ENCODE data around the gene NIPAL3. TPM values are rescaled to one million over a fixed set of nuclear protein-coding genes. Genes with fewer than 3 reads are reported as not detected.

Gene NIPAL3
- total RNA-seq, 1 experiment from 2014 or later = 16.6 TPM

- RAD21 ChIA-PET (ENCODE audit: low non-redundant PET in 1 of 2, low total read pairs in 2 of 2, uncharacterized antibody in 2 of 2, unreplicated experiment in 2 of 2) = no interaction called here
- CTCF ChIA-PET = interaction anchor here (1.3 to 2.7 kb wide), 4 partner anchors 12 to 100 kb away, joined by 3 to 17 read pairs (median 6); partner anchors contain the start of gene NIPAL3
- H3K9me2 ChIP-seq (ENCODE audit: insufficient read depth) = no peaks in the 10 kb centered on the region
- H3K4me2 ChIP-seq (ENCODE audit: low read length) = no peak overlapping the region
- no peaks in the 10 kb centered on the region for H3K79me2 ChIP-seq (ENCODE audit: insufficient read depth, low read length)
- POLR2A ChIA-PET = interaction anchor here (1.2 kb wide), 1 partner anchor 12 kb away, joined by 3 read pairs; the partner anchor contains the start of gene RCAN3
- H3K36me3 ChIP-seq (ENCODE audit: control insufficient read depth in 1 of 2, insufficient read depth in 2 of 2, low read length in 2 of 2) = no peaks in the 10 kb centered on the region
- no peaks in the 10 kb centered on the region for H3K9me3 ChIP-seq (ENCODE audit: control insufficient read depth in 1 of 2, insufficient read depth in 1 of 2, low read depth in 1 of 2, low read length in 2 of 2)
- H3K4me1 ChIP-seq (ENCODE audit: control insufficient read depth in 1 of 2, insufficient read depth in 2 of 2, low read length in 2 of 2) = peaks cover 18 to 19% of the 10 kb centered on the region in 2 experiments
- DNase-seq (ENCODE audit: low read depth, low spot score) = no peak
- intact Hi-C loops (cut with micrococcal nuclease) = loop anchor here (10.0 kb wide), 1 partner anchor 320 kb away; no protein-coding TSS in a partner anchor
- no peak overlapping the region for H2AFZ ChIP-seq (ENCODE audit: low read depth, low read length, poor library complexity, severe bottlenecking)
- no peaks in the 10 kb centered on the region for H4K20me1 ChIP-seq (ENCODE audit: insufficient read depth)
- BruUV-seq (replicated peaks) = no TSS peak
- peak overlapping the region; percentile 17; the same call in 1 of the 2 replicates for H3K27ac ChIP-seq (ENCODE audit: low read depth, low read length)
- no peak for ATAC-seq
- TF ChIP-seq ZBTB33 (IDR thresholded peaks at IDR 0.05; ENCODE audit: extremely low read depth, insufficient replicate concordance, low read length) (no peak), CTCF (IDR thresholded peaks at IDR 0.05 in 2 of 3, conservative IDR thresholded peaks at IDR 0.05 in 1 of 3; ENCODE audit: borderline replicate concordance in 1 of 3, insufficient read depth in 1 of 3, low read depth in 2 of 3, low read length in 2 of 3) (no peak), YY1 (IDR thresholded peaks at IDR 0.05; ENCODE audit: extremely low read depth, insufficient replicate concordance, low read depth, low read length) (no peak), ELF1 (IDR thresholded peaks at IDR 0.05; ENCODE audit: borderline replicate concordance, low read depth) (no peak), POLR2AphosphoS5 (IDR thresholded peaks at IDR 0.05; ENCODE audit: low read depth, low read length) (no peak), POLR2A (IDR thresholded peaks at IDR 0.05; ENCODE audit: borderline replicate concordance, extremely low read depth, insufficient read depth, insufficient read length) (no peak), ZNF274 (IDR thresholded peaks at IDR 0.05; ENCODE audit: low read depth, low read length) (no peak)
- H3K27me3 ChIP-seq (ENCODE audit: insufficient read depth, low read length) = no peaks in the 10 kb centered on the region
- no peak overlapping the region for H3K9ac ChIP-seq (ENCODE audit: low read length)
- no peak overlapping the region for H3K4me3 ChIP-seq (replicated peaks in 1 of 2; ENCODE audit: low read depth in 1 of 2, low read length in 2 of 2)
Observed at GRCh38 chr1:24514946-24515345, 99.3 kb downstream of the NIPAL3 start.

Measured in HCT116 (cell line).